GM20000 (cell line): Measurements from ENCODE around the gene TTLL3.
"Not testable (repeated sequence)": the region's sequence is repeated elsewhere in the genome, so short reads cannot be mapped to it uniquely, and the experiment has no call there.

ENCODE experiments used
- DNase-seq: peaks from one replicate; pipeline ENCODE4 v3.0.0; 2012; ENCODE audit warnings: low spot score
- CTCF ChIP-seq: IDR thresholded peaks from 2 replicates; pipeline ENCODE4 v1.5.1; 2012; ENCODE audit warnings: mild to moderate bottlenecking, control low read depth; ENCODE audit errors: extremely low read depth, missing control alignments

TTLL3 gene

GRCh38 chr3:9846231-9846630, 36.2 kb downstream of the TTLL3 start:
- no peak for TF ChIP-seq CTCF
- no peak for DNase-seq

GRCh38 chr3:9846931-9847488, 36.9 kb downstream of the TTLL3 start:
- no peak for DNase-seq
- no peak for TF ChIP-seq CTCF

- DNase-seq = not testable (repeated sequence)
These were observed 37.8 kb downstream of the TTLL3 start for GRCh38 chr3:9847870-9848269.

- TF ChIP-seq CTCF = peak; percentile 27
- DNase-seq = not testable (repeated sequence)
These were observed 38.8 kb downstream of the TTLL3 start for GRCh38 chr3:9848860-9849259.

- not testable (repeated sequence) for DNase-seq
These were observed 41.3 kb downstream of the TTLL3 start for GRCh38 chr3:9851383-9851782.

GRCh38 chr3:9851926-9852325, 41.9 kb downstream of the TTLL3 start:
- DNase-seq = not testable (repeated sequence)

- TF ChIP-seq CTCF = no peak
These were observed 42.5 kb downstream of the TTLL3 start for GRCh38 chr3:9852528-9852927.

GRCh38 chr3:9854291-9854940, 44.4 kb downstream of the TTLL3 start:
- not testable (repeated sequence) for DNase-seq

More at GRCh38 chr3:9852528-9852927, 42.5 kb downstream of the TTLL3 start:
- no peak for DNase-seq

GRCh38 chr3:9855594-9855993, 45.5 kb downstream of the TTLL3 start:
- no peak for DNase-seq
- TF ChIP-seq CTCF = no peak
